K562 (cell line): Measurements from ENCODE around the gene USP50. TPM values are rescaled to one million over a fixed set of nuclear protein-coding genes. Genes with fewer than 3 reads are reported as not detected.

ENCODE experiments used
- polyA plus RNA-seq, 8 experiments: library from polyadenylated mRNA; depleted of rRNA in 4 of 8; stranded (reverse) in 5 of 8; unstranded in 3 of 8; fragments of >200 nt; fragmentation: Nextera tagmentation in 2 of 8; fragmentation: Illumina TruSeq in 1 of 8; extraction: Ambion mirVana in 2 of 8; extraction: Trizol in 1 of 8; gene quantifications; 2 replicates each; pipeline versions ENCODE4 v1.2.1 to v1.2.3, GENCODE V29; 2011 to 2014; ENCODE audit warnings: inconsistent platforms in 1 of 8, missing spikeins in 1 of 8
- total RNA-seq, 7 experiments: library from RNA; depleted of rRNA in 6 of 7; stranded (reverse); fragments of >200 nt in 6 of 7; fragmentation: Illumina TruSeq in 2 of 7; extraction: Trizol in 2 of 7; gene quantifications; 2 replicates each; pipeline versions ENCODE4 v1.2.1 to v1.2.3, GENCODE V29; 2011 to 2021; ENCODE audit warnings: low replicate concordance in 1 of 7
- TF ChIP-seq, protein P1 (sequence below): fragments of 450-650 bp; IDR thresholded peaks from 2 replicates; pipeline ENCODE4 v1.6.1; 2016; ENCODE audit warnings: mild to moderate bottlenecking, moderate library complexity

USP50 gene
- total and polyA plus RNA-seq, 9 of the 15 experiments (the other 6 are each of a cell fraction or from before 2014, with no cell fraction given): not detected

DNA sequence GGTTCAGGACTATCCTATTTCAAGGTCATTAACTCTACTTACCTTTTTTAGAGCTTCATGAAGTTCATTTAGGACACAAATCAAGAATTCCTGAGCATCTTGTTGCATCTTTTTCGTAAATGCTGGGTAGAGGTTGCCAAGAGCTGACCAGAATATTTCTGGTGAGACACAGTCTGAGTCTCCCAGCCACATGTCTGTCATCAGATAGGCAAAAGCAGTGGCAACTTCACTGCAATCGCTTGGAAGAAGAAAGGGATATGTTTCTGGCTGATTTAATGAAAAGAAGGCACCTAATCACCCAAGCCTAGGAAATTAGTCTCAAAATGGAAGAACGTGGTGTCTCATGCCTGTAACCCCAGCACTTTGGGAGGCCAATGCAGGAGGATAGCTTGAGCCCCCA, 2.9 kb downstream of the USP50 start (continued):
- TF ChIP-seq, protein P1, sequence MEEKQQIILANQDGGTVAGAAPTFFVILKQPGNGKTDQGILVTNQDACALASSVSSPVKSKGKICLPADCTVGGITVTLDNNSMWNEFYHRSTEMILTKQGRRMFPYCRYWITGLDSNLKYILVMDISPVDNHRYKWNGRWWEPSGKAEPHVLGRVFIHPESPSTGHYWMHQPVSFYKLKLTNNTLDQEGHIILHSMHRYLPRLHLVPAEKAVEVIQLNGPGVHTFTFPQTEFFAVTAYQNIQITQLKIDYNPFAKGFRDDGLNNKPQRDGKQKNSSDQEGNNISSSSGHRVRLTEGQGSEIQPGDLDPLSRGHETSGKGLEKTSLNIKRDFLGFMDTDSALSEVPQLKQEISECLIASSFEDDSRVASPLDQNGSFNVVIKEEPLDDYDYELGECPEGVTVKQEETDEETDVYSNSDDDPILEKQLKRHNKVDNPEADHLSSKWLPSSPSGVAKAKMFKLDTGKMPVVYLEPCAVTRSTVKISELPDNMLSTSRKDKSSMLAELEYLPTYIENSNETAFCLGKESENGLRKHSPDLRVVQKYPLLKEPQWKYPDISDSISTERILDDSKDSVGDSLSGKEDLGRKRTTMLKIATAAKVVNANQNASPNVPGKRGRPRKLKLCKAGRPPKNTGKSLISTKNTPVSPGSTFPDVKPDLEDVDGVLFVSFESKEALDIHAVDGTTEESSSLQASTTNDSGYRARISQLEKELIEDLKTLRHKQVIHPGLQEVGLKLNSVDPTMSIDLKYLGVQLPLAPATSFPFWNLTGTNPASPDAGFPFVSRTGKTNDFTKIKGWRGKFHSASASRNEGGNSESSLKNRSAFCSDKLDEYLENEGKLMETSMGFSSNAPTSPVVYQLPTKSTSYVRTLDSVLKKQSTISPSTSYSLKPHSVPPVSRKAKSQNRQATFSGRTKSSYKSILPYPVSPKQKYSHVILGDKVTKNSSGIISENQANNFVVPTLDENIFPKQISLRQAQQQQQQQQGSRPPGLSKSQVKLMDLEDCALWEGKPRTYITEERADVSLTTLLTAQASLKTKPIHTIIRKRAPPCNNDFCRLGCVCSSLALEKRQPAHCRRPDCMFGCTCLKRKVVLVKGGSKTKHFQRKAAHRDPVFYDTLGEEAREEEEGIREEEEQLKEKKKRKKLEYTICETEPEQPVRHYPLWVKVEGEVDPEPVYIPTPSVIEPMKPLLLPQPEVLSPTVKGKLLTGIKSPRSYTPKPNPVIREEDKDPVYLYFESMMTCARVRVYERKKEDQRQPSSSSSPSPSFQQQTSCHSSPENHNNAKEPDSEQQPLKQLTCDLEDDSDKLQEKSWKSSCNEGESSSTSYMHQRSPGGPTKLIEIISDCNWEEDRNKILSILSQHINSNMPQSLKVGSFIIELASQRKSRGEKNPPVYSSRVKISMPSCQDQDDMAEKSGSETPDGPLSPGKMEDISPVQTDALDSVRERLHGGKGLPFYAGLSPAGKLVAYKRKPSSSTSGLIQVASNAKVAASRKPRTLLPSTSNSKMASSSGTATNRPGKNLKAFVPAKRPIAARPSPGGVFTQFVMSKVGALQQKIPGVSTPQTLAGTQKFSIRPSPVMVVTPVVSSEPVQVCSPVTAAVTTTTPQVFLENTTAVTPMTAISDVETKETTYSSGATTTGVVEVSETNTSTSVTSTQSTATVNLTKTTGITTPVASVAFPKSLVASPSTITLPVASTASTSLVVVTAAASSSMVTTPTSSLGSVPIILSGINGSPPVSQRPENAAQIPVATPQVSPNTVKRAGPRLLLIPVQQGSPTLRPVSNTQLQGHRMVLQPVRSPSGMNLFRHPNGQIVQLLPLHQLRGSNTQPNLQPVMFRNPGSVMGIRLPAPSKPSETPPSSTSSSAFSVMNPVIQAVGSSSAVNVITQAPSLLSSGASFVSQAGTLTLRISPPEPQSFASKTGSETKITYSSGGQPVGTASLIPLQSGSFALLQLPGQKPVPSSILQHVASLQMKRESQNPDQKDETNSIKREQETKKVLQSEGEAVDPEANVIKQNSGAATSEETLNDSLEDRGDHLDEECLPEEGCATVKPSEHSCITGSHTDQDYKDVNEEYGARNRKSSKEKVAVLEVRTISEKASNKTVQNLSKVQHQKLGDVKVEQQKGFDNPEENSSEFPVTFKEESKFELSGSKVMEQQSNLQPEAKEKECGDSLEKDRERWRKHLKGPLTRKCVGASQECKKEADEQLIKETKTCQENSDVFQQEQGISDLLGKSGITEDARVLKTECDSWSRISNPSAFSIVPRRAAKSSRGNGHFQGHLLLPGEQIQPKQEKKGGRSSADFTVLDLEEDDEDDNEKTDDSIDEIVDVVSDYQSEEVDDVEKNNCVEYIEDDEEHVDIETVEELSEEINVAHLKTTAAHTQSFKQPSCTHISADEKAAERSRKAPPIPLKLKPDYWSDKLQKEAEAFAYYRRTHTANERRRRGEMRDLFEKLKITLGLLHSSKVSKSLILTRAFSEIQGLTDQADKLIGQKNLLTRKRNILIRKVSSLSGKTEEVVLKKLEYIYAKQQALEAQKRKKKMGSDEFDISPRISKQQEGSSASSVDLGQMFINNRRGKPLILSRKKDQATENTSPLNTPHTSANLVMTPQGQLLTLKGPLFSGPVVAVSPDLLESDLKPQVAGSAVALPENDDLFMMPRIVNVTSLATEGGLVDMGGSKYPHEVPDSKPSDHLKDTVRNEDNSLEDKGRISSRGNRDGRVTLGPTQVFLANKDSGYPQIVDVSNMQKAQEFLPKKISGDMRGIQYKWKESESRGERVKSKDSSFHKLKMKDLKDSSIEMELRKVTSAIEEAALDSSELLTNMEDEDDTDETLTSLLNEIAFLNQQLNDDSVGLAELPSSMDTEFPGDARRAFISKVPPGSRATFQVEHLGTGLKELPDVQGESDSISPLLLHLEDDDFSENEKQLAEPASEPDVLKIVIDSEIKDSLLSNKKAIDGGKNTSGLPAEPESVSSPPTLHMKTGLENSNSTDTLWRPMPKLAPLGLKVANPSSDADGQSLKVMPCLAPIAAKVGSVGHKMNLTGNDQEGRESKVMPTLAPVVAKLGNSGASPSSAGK: 0 out of 2 replicates have a peak, but pooled peaks have one; percentile 29
